ENCODE data around the gene LRRC4B.

- TF ChIP-seq ASH2L (IDR thresholded peaks at IDR 0.05; ENCODE audit: low read length) (no peak), EP300 (IDR thresholded peaks at IDR 0.05; ENCODE audit: borderline replicate concordance in 1 of 2, low read depth in 2 of 2, low read length in 2 of 2) (no peak), SUZ12 (IDR thresholded peaks at IDR 0.05; ENCODE audit: low read length) (no peak), CTCF (IDR thresholded peaks at IDR 0.05; ENCODE audit: control extremely low read depth in 1 of 3, insufficient read depth in 1 of 3, low read depth in 1 of 3, low read length in 3 of 3) (no peak), RFX5 (IDR thresholded peaks at IDR 0.05; ENCODE audit: borderline replicate concordance, low read depth, low read length) (no peak), SIN3A (conservative IDR thresholded peaks at IDR 0.05 in 1 of 2, IDR thresholded peaks at IDR 0.05 in 1 of 2; ENCODE audit: low read depth in 1 of 2, low read length in 2 of 2) (no peak), CHD2 (IDR thresholded peaks at IDR 0.05; ENCODE audit: low read length) (no peak), SRF (IDR thresholded peaks at IDR 0.05; ENCODE audit: low read depth, low read length) (no peak), JUND (IDR thresholded peaks at IDR 0.05; ENCODE audit: low read length) (no peak), USF2 (IDR thresholded peaks at IDR 0.05; ENCODE audit: low read length) (no peak)
Measured at GRCh38 chr19:50482271-50482855, 85.9 kb downstream of the LRRC4B start.
